Kidney epithelial cell (primary cell): ENCODE results near the gene LENG1. TPM values are rescaled to one million over a fixed set of nuclear protein-coding genes. Genes with fewer than 3 reads are reported as not detected.
A peak's percentile ranks its signal among the peaks of the same experiment; 100 is the strongest.

ENCODE experiments used
- DNase-seq: peaks from one replicate; pipeline ENCODE4 v3.0.0-alpha.2; 2010; ENCODE audit warnings: low read depth
- H3K27me3 ChIP-seq: 2 replicates; pipeline ENCODE4 v1.6.0; 2011; ENCODE audit warnings: low read length; ENCODE audit not compliant: control insufficient read depth, insufficient read depth
- H3K36me3 ChIP-seq: 2 replicates; pipeline ENCODE4 v1.5.1; 2011; ENCODE audit warnings: low read length; ENCODE audit not compliant: control insufficient read depth, insufficient read depth
- H3K4me3 ChIP-seq: 2 replicates; pipeline ENCODE4 v1.5.1; 2011; ENCODE audit warnings: low read depth, mild to moderate bottlenecking, control low read depth, low read length
- CTCF ChIP-seq: IDR thresholded peaks from 2 replicates; pipeline ENCODE4 v1.5.1; 2011; ENCODE audit warnings: mild to moderate bottlenecking, moderate library complexity, low read length, control low read depth, inconsistent platforms; ENCODE audit not compliant: insufficient read depth, poor library complexity, severe bottlenecking
- total RNA-seq: library from RNA; depleted of rRNA; stranded (reverse); fragments of >200 nt; gene quantifications from 2 replicates; pipeline ENCODE4 v1.2.3, GENCODE V29; 2015

LENG1 gene
- total RNA-seq, 1 donor from 2014 or later, result 7.5 TPM

- Histone ChIP-seq H3K36me3 (no peaks in the 10 kb centered on the region), H3K27me3 (peaks cover 5% of the 10 kb centered on the region), H3K4me3 (peak overlapping the region; percentile 39)
- DNase-seq, result no peak
- TF ChIP-seq CTCF, result no peak
These were observed 2.8 kb upstream of the LENG1 start for GRCh38 chr19:54162241-54162805.

GRCh38 chr19:54160854-54161253, 1.3 kb upstream of the LENG1 start:
- TF ChIP-seq CTCF, result no peak
- no peak for DNase-seq
- Histone ChIP-seq H3K36me3 (no peaks in the 10 kb centered on the region), H3K27me3 (peaks cover 5% of the 10 kb centered on the region), H3K4me3 (peak overlapping the region; percentile 61)

GRCh38 chr19:54160182-54160811, 776 bp upstream of the LENG1 start:
- TF ChIP-seq CTCF, result no peak
- peak overlapping the region; percentile 61 for H3K4me3 ChIP-seq
- H3K27me3 ChIP-seq, result peaks cover 5% of the 10 kb centered on the region
- DNase-seq, result no peak
- no peaks in the 10 kb centered on the region for H3K36me3 ChIP-seq

GRCh38 chr19:54158812-54159351, 639 bp downstream of the LENG1 start:
- TF ChIP-seq CTCF, result no peak
- Histone ChIP-seq H3K36me3 (peaks cover under 1% of the 10 kb centered on the region), H3K4me3 (peak overlapping the region; percentile 90), H3K27me3 (no peaks in the 10 kb centered on the region)
- DNase-seq, result no peak

GRCh38 chr19:54156953-54157352, 2.6 kb downstream of the LENG1 start:
- H3K4me3 ChIP-seq, result no peak overlapping the region
- no peak for DNase-seq
- TF ChIP-seq CTCF, result no peak
- no peaks in the 10 kb centered on the region for H3K27me3 ChIP-seq
- H3K36me3 ChIP-seq, result peaks cover 4% of the 10 kb centered on the region
